ENCODE data around the gene MEST.

- no peak for TF ChIP-seq CTCF (IDR thresholded peaks at IDR 0.05)
- TF ChIP-seq EZH2 (IDR thresholded peaks at IDR 0.05; ENCODE audit: borderline replicate concordance, insufficient read depth, low read depth, low read length, poor library complexity, severe bottlenecking) = no peak
These were observed 28.1 kb upstream of the MEST start for GRCh38 chr7:130463553-130464434.

Data from B cell (primary cell).